HepG2 (cell line): ENCODE results near the gene FRMD8. TPM values are rescaled to one million over a fixed set of nuclear protein-coding genes. Genes with fewer than 3 reads are reported as not detected.
A peak's percentile ranks its signal among the peaks of the same experiment; 100 is the strongest.

Experiments
- EEA1 ChIP-seq: sonication (generic); formaldehyde crosslinking; IDR thresholded peaks from 2 replicates; pipeline ENCODE4 v1.5.1; 2020; ENCODE audit warnings: mild to moderate bottlenecking, missing genetic modification reagents, borderline replicate concordance
- HIVEP1 ChIP-seq: sonication (generic); formaldehyde crosslinking; IDR thresholded peaks from 2 replicates; pipeline ENCODE4 v1.4.0; 2020; ENCODE audit warnings: mild to moderate bottlenecking, missing genetic modification reagents
- ISX ChIP-seq: sonication (generic); formaldehyde crosslinking; conservative IDR thresholded peaks from 2 replicates; pipeline ENCODE4 v1.5.0; 2020; ENCODE audit warnings: missing genetic modification reagents
- KDM3A ChIP-seq: IDR thresholded peaks from 2 replicates; pipeline ENCODE4 v1.6.1; 2018; ENCODE audit warnings: low read depth, missing compliant biosample characterization
- ONECUT2 ChIP-seq: sonication (generic); formaldehyde crosslinking; IDR thresholded peaks from 2 replicates; pipeline ENCODE4 v1.4.0; 2020; ENCODE audit warnings: missing genetic modification reagents
- PCBP1 ChIP-seq: fragments of 200-400 bp; formaldehyde crosslinking; IDR thresholded peaks from 2 replicates; pipeline ENCODE4 v1.6.1; 2017; ENCODE audit warnings: mild to moderate bottlenecking, low read depth, low read length, borderline replicate concordance
- POLR2G ChIP-seq: fragments of 200-400 bp; formaldehyde crosslinking; IDR thresholded peaks from 2 replicates; pipeline ENCODE4 v1.6.1; 2018; ENCODE audit warnings: mild to moderate bottlenecking, low read depth, low read length, moderate library complexity
- PRDM10 ChIP-seq: sonication (generic); formaldehyde crosslinking; IDR thresholded peaks from 2 replicates; pipeline ENCODE4 v1.4.0; 2020; ENCODE audit warnings: low read depth, missing genetic modification reagents
- REST ChIP-seq, 2 experiments: IDR thresholded peaks; 2 replicates each; pipeline ENCODE4 v1.6.1; 2011 to 2012; ENCODE audit warnings: low read length in 2 of 2, borderline replicate concordance in 1 of 2, low read depth in 1 of 2, mild to moderate bottlenecking in 1 of 2, moderate library complexity in 1 of 2
- SALL2 ChIP-seq: sonication (generic); formaldehyde crosslinking; IDR thresholded peaks from 2 replicates; pipeline ENCODE4 v1.8.1; 2023; ENCODE audit warnings: mild to moderate bottlenecking, missing genetic modification reagents, inconsistent platforms
- SRY ChIP-seq: sonication (generic); formaldehyde crosslinking; IDR thresholded peaks from 2 replicates; pipeline ENCODE4 v1.8.0; 2022; ENCODE audit warnings: mild to moderate bottlenecking, missing genetic modification reagents
- TERF1 ChIP-seq: sonication (generic); formaldehyde crosslinking; IDR thresholded peaks from 2 replicates; pipeline ENCODE4 v1.8.0; 2022; ENCODE audit warnings: mild to moderate bottlenecking, missing genetic modification reagents, moderate library complexity
- ZBTB7B ChIP-seq: sonication (generic); formaldehyde crosslinking; IDR thresholded peaks from 2 replicates; pipeline ENCODE4 v1.4.0; 2020; ENCODE audit warnings: missing genetic modification reagents
- ZFP37 ChIP-seq: sonication (generic); formaldehyde crosslinking; IDR thresholded peaks from 2 replicates; pipeline ENCODE4 v1.4.0; 2020; ENCODE audit warnings: missing genetic modification reagents, borderline replicate concordance
- ZNF138 ChIP-seq: sonication (generic); formaldehyde crosslinking; IDR thresholded peaks from 2 replicates; pipeline ENCODE4 v1.5.0; 2020; ENCODE audit warnings: mild to moderate bottlenecking, low read depth, missing genetic modification reagents
- ZNF775 ChIP-seq: sonication (generic); formaldehyde crosslinking; IDR thresholded peaks from 2 replicates; pipeline ENCODE4 v1.4.0; 2020; ENCODE audit warnings: missing genetic modification reagents, mild to moderate bottlenecking, moderate library complexity, borderline replicate concordance
- polyA plus RNA-seq, 8 experiments: library from polyadenylated mRNA; depleted of rRNA in 3 of 8; stranded (reverse) in 7 of 8; unstranded in 1 of 8; fragments of >200 nt; fragmentation: Illumina TruSeq in 4 of 8; extraction: Trizol in 4 of 8; gene quantifications; 2 replicates each; pipeline versions ENCODE4 v1.2.1 to v1.2.3, GENCODE V29; 2011 to 2016; ENCODE audit warnings: low read depth in 4 of 8, missing spikeins in 1 of 8, mixed read lengths in 1 of 8; ENCODE audit not compliant: insufficient read depth in 1 of 8
- total RNA-seq, 5 experiments: library from RNA; depleted of rRNA; stranded (reverse); fragments of >200 nt; fragmentation: Illumina TruSeq; extraction: Trizol; gene quantifications; 2 replicates each; pipeline ENCODE4 v1.2.3, GENCODE V29; 2016; ENCODE audit warnings: low read depth in 1 of 5
- TF ChIP-seq, protein P1 (sequence below): sonication (generic); formaldehyde crosslinking; IDR thresholded peaks from 2 replicates; pipeline ENCODE4 v1.4.0; 2020; ENCODE audit warnings: low read depth, mild to moderate bottlenecking, missing genetic modification reagents
- TF ChIP-seq, protein P2 (sequence below): sonication (generic); formaldehyde crosslinking; IDR thresholded peaks from 2 replicates; pipeline ENCODE4 v1.4.0; 2020; ENCODE audit warnings: missing genetic modification reagents
- TF ChIP-seq, protein P3 (sequence below): sonication (generic); formaldehyde crosslinking; IDR thresholded peaks from 2 replicates; pipeline ENCODE4 v1.8.1; 2023; ENCODE audit warnings: mild to moderate bottlenecking, inconsistent platforms, moderate library complexity, missing genetic modification reagents, borderline replicate concordance

Gene FRMD8
- total and polyA plus RNA-seq, 2 of the 13 experiments (the other 11 are each of a cell fraction or from before 2014, with no cell fraction given): 5.8 to 20.6 TPM

DNA sequence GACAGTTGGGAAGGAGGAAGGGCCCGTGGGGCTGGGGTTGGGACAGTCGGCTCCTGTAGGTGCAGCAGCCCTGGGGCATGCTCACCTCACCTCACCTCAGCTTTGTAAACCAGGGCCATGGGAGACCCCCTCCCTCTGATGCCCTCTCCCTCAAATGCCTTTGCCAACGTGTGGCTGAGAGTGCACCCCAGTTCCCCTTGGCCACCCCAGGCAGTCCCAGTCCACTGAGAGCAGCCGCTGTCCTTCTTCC, 31.9 kb downstream of the FRMD8 start (continued):
- no peak for TF ChIP-seq PRDM10 (CRISPR knock-in tag)
- 0 out of 2 replicates have a peak, but pooled peaks have one; percentile 39 for TF ChIP-seq ISX (CRISPR knock-in tag)
- no peak for TF ChIP-seq ZNF138 (CRISPR knock-in tag)
- peak; percentile 27; the same call in 1 of the 2 replicates for TF ChIP-seq SRY (CRISPR knock-in tag)
- TF ChIP-seq ZBTB7B: 0 out of 2 replicates have a peak, but pooled peaks have one; percentile 10
- 0 out of 2 replicates have a peak, but pooled peaks have one; percentile 57 for TF ChIP-seq ZFP37 (CRISPR knock-in tag)
- TF ChIP-seq POLR2G: peak; percentile 55; the same call in 1 of the 2 replicates
- TF ChIP-seq TERF1 (CRISPR knock-in tag): no peak
- no peak for TF ChIP-seq ONECUT2 (CRISPR knock-in tag)
- peak; percentile 98 for TF ChIP-seq PCBP1
- TF ChIP-seq, protein P1, sequence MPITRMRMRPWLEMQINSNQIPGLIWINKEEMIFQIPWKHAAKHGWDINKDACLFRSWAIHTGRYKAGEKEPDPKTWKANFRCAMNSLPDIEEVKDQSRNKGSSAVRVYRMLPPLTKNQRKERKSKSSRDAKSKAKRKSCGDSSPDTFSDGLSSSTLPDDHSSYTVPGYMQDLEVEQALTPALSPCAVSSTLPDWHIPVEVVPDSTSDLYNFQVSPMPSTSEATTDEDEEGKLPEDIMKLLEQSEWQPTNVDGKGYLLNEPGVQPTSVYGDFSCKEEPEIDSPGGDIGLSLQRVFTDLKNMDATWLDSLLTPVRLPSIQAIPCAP (CRISPR knock-in tag): 0 out of 2 replicates have a peak, but pooled peaks have one; percentile 6
- TF ChIP-seq EEA1 (CRISPR knock-in tag): no peak
- no peak for TF ChIP-seq REST (IDR thresholded peaks at IDR 0.05; ENCODE audit: borderline replicate concordance in 1 of 2, low read depth in 1 of 2, low read length in 2 of 2)
- TF ChIP-seq, protein P2, sequence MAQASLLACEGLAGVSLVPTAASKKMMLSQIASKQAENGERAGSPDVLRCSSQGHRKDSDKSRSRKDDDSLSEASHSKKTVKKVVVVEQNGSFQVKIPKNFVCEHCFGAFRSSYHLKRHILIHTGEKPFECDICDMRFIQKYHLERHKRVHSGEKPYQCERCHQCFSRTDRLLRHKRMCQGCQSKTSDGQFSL (CRISPR knock-in tag): no peak; the same call in 1 of the 2 replicates
- TF ChIP-seq, protein P3, sequence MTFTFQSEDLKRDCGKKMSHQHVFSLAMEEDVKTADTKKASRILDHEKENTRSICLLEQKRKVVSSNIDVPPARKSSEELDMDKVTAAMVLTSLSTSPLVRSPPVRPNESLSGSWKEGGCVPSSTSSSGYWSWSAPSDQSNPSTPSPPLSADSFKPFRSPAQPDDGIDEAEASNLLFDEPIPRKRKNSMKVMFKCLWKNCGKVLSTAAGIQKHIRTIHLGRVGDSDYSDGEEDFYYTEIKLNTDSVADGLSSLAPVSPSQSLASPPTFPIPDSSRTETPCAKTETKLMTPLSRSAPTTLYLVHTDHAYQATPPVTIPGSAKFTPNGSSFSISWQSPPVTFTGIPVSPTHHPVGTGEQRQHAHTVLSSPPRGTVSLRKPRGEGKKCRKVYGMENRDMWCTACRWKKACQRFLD (CRISPR knock-in tag): peak; percentile 60; the same call in 1 of the 2 replicates
- no peak for TF ChIP-seq KDM3A
- no peak for TF ChIP-seq HIVEP1 (CRISPR knock-in tag)
- 0 out of 2 replicates have a peak, but pooled peaks have one; percentile 70 for TF ChIP-seq ZNF775 (CRISPR knock-in tag)
- peak; percentile 76; the same call in 1 of the 2 replicates for TF ChIP-seq SALL2 (CRISPR knock-in tag)
